Activated CD4-positive, alpha-beta T cell treated with anti-CD3 and anti-CD28 coated beads for 36 hours (primary cell): ENCODE measurements around the gene CCIN. TPM values are rescaled to one million over a fixed set of nuclear protein-coding genes. Genes with fewer than 3 reads are reported as not detected.

Experiments used
- ATAC-seq: fragments of 200-7000 bp; cut with Tn5 transposase; one replicate; pipeline ENCODE4 v1.10.0; 2021; ENCODE audit warnings: mild to moderate bottlenecking, moderate library complexity
- CTCF ChIA-PET: fragments of 350-600 bp; sonication (Branson Sonifier 250); formaldehyde crosslinking; loops from one replicate; lab custom pipeline; 2021; ENCODE audit warnings: antibody characterized with exemption; lab: Charles Lee
- POLR2A ChIA-PET: fragments of 350-600 bp; sonication (Branson Sonifier 250); formaldehyde crosslinking; loops from one replicate; lab custom pipeline; 2021; ENCODE audit warnings: antibody characterized with exemption, inconsistent platforms; lab: Charles Lee
- DNase-seq: peaks from one replicate; pipeline ENCODE4 v3.0.0-alpha.2; 2020
- H3K27ac Mint-ChIP-seq: one replicate; pipeline ENCODE4 v1.8.0; 2021; ENCODE audit warnings: mixed read lengths
- H3K27me3 Mint-ChIP-seq: one replicate; pipeline ENCODE4 v1.8.0; 2021; ENCODE audit warnings: mixed read lengths
- H3K36me3 Mint-ChIP-seq: one replicate; pipeline ENCODE4 v1.8.0; 2021; ENCODE audit warnings: low read depth, mixed read lengths
- H3K4me1 Mint-ChIP-seq: one replicate; pipeline ENCODE4 v1.8.0; 2021; ENCODE audit warnings: mixed read lengths
- H3K4me3 Mint-ChIP-seq: one replicate; pipeline ENCODE4 v1.8.0; 2021; ENCODE audit warnings: mild to moderate bottlenecking, moderate library complexity, mixed read lengths
- H3K9me3 Mint-ChIP-seq: one replicate; pipeline ENCODE4 v1.8.0; 2021; ENCODE audit warnings: low read depth, mixed read lengths
- intact Hi-C, 2 experiments: fragments of 100-400 bp; cut with DNase I in 1 of 2; cut with micrococcal nuclease in 1 of 2; formaldehyde crosslinking; loops; one replicate each; pipeline versions ENCODE4 v1.14.2 to v1.15.1; 2022 to 2024; cut with DNase I, micrococcal nuclease
- total RNA-seq, 2 experiments: library from RNA; stranded (reverse); gene quantifications; one replicate each; pipeline ENCODE4 v1.2.3, GENCODE V29; 2021

CCIN gene
- total RNA-seq, 2 experiments from 2014 or later: not detected

DNA sequence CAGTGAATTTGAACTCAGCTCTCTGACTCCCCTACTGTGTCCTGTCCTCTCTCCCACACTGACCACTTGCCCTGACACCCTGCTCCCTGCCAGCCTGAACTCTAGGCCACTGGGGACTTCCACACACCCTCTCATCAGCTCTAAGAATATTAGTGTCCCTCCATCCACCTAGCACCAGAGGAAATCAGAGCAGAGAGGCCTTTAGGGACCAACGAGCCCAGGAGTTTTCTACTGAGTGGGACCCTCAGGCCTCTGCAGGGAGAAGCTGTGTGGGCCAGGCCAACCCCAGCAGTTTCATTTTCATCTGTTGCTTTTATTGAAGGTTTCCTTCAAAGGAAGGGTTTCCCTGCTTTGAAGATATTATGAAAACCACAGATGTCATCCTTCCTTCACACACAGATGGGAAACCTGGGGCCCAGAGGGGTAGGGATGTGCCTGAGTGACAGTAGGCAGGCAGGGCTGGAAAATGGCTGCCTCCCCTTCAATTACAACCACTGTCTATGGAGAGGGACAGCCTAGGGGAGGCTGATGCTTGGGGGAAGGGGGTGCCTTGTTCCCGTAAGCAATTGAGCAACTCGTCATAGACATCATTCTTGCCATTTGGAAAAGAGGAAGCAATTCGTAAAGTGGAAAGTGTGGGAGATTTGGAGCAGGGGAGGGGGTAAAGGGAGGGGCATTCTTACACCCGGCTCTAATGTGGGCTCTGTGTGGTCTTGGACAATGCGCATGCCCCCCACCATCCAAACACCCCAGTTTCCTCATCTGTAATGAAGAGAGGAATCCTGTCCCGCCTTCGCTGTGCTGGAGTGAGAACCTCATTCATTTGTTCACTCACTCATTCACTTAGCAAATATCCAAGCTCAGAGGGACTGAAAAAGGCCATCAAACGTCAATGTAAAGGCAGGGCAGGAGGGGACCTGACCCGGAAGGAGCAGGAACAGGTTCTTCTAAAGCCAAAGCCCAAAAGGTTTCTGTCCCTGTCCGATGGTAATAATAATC lies 28.8 kb upstream of the CCIN start:
- Mint-ChIP-seq H3K27me3 (no peaks in the 10 kb centered on the region), H3K4me1 (peaks cover 85% of the 10 kb centered on the region), H3K4me3 (peak overlapping the region; percentile 46), H3K9me3 (peaks cover 2% of the 10 kb centered on the region), H3K27ac (peak overlapping the region; percentile 75), H3K36me3 (peaks cover 13% of the 10 kb centered on the region)
- intact Hi-C loops: loop anchor here (1.0 kb wide), 2 partner anchors 11 to 104 kb away; partner anchors contain the start of gene RECK (in 1 of the 2)
- CTCF ChIA-PET: interaction anchor here (0.6 to 1.6 kb wide), 5 partner anchors 26 to 389 kb away, joined by 3 to 8 read pairs (median 3); no protein-coding TSS in a partner anchor
- ATAC-seq (peak; percentile 6), DNase-seq (peak; percentile 68)
- POLR2A ChIA-PET: no interaction called here

DNA sequence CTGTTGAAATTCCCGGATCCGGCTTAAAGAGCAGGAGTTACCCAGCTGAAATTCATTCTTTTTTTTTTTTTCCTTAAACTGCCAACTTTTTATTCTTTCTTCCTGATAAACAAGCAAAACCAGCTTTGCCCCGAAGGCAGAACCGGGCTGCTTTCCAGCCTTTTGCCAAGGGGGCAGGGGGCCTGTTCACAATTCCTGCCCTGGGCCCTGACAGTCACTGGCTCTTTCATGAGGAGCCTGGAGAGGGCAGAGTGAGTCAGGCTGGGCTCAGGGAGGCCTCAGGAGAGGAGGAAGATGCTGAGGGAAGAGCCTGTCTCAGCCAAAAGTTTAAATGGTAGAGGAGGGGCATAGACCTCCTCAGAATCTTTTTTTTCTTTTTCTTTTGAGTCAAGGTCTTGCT lies 27.9 kb upstream of the CCIN start:
- no peak overlapping the region for H3K4me3 Mint-ChIP-seq
- no peak overlapping the region for H3K27ac Mint-ChIP-seq
- ChIA-PET POLR2A (no interaction called here), CTCF (interaction anchor here (1.0 kb wide), 1 partner anchor 26 kb away, joined by 3 read pairs; no protein-coding TSS in a partner anchor)
- peaks cover 22% of the 10 kb centered on the region for H3K36me3 Mint-ChIP-seq
- intact Hi-C loops: no loop called here
- H3K9me3 Mint-ChIP-seq: peaks cover 11% of the 10 kb centered on the region
- H3K4me1 Mint-ChIP-seq: peaks cover 90% of the 10 kb centered on the region
- H3K27me3 Mint-ChIP-seq: no peaks in the 10 kb centered on the region
- no peak for ATAC-seq
- DNase-seq: no peak

DNA sequence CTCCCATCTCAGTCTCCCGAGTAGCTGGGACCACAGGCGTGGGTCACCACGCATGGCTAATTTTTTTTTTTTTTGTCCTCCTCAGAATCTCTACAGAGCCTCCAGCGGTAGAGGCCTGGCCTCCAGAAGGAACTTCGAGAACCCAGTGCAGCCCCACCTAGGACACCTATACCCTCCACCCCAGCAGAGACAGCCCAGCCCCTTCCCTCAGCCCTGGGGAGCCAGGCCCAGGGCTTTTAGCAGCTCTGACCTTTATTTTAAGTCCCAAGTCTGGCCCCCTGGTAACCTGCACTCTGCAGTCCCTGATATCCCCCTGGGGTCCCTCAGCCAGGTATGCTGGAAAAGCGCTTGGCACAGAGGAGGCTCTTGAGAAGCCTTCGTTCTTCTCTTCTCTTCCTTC lies 27.4 kb upstream of the CCIN start:
- intact Hi-C loops: no loop called here
- POLR2A ChIA-PET: no interaction called here
- CTCF ChIA-PET: interaction anchor here (1.0 to 1.4 kb wide), 3 partner anchors 9 to 25 kb away, joined by 3 to 4 read pairs (median 3); no protein-coding TSS in a partner anchor
- no peaks in the 10 kb centered on the region for H3K27me3 Mint-ChIP-seq
- H3K27ac Mint-ChIP-seq: peak overlapping the region; percentile 72
- DNase-seq: no peak
- ATAC-seq: no peak
- no peak overlapping the region for H3K4me3 Mint-ChIP-seq
- peaks cover 24% of the 10 kb centered on the region for H3K36me3 Mint-ChIP-seq
- H3K4me1 Mint-ChIP-seq: peaks cover 91% of the 10 kb centered on the region
- peaks cover 12% of the 10 kb centered on the region for H3K9me3 Mint-ChIP-seq

DNA sequence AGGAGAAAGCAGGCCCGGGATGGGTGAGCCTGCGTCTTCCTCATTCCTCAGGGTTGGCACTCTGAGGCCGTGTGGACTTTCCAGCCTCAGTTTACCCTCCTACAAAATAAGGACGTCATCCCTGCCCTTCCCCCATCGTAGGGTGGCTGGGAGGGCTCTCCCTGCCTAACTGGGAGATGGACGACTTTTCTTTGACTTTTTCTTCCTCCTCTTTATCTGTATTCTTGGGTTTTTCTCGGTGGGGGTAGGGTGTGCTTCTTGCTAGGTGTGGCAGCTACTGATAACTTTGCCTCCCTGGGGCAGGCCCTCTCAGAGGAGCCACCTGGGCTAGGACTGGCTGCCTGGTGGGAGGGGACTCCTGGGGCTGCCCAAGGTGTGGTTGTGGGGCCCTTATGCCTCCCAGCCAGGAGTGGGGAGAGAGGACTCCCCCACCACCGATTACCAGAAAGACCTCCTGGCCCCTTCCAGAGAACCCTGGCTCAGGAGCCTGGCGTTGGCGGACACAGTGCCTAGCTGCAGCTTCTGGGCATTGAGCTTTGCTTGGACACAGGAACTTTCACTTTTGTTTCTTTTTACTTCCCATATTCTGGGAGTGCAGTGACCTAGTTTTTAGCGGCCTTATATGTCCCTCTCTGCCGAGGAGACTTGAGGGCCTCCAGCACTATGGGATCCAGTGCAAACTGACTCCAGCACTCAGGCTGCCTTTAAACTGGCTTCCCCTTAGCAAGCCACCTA lies 26.5 kb upstream of the CCIN start:
- ATAC-seq (peak; percentile 15), DNase-seq (no peak)
- intact Hi-C loops: no loop called here
- H3K4me3 Mint-ChIP-seq: peak overlapping the region; percentile 67
- no peaks in the 10 kb centered on the region for H3K27me3 Mint-ChIP-seq
- H3K36me3 Mint-ChIP-seq: peaks cover 29% of the 10 kb centered on the region
- peak overlapping the region; percentile 89 for H3K27ac Mint-ChIP-seq
- H3K9me3 Mint-ChIP-seq: peaks cover 12% of the 10 kb centered on the region
- CTCF ChIA-PET: interaction anchor here (1.2 to 1.4 kb wide), 2 partner anchors 8 to 12 kb away, joined by 3 to 4 read pairs; no protein-coding TSS in a partner anchor
- peaks cover 93% of the 10 kb centered on the region for H3K4me1 Mint-ChIP-seq
- POLR2A ChIA-PET: interaction anchor here (1.2 kb wide), 1 partner anchor 48 kb away, joined by 3 read pairs; the partner anchor contains the start of gene CLTA

DNA sequence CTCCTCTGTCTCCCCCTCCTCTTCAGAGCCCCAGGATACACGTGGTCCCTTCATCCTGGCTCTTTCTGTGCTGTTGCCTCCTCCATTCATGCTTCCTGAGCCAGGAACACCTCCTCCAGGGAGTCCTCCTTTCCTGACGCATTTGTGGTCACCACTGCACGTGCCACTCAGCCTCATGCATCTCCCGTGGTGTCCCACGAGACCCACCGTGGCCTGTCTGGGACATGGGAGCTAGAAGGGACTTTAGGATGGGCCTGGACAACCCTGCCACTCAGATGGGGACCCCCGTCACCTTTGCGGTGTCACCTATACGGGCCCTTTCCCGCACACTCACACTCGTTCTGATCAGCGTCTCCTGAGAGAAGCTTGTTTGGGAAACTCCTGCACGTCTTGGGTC lies 25.9 kb upstream of the CCIN start:
- intact Hi-C loops: no loop called here
- ATAC-seq: no peak
- peak overlapping the region; percentile 67 for H3K4me3 Mint-ChIP-seq
- POLR2A ChIA-PET: interaction anchor here (1.2 kb wide), 1 partner anchor 47 kb away, joined by 3 read pairs; the partner anchor contains the start of gene CLTA
- H3K27me3 Mint-ChIP-seq: no peaks in the 10 kb centered on the region
- H3K9me3 Mint-ChIP-seq: peaks cover 12% of the 10 kb centered on the region
- DNase-seq: no peak
- peaks cover 95% of the 10 kb centered on the region for H3K4me1 Mint-ChIP-seq
- H3K27ac Mint-ChIP-seq: peak overlapping the region; percentile 89
- H3K36me3 Mint-ChIP-seq: peaks cover 29% of the 10 kb centered on the region
- CTCF ChIA-PET: interaction anchor here (0.7 to 1.9 kb wide), 3 partner anchors 14 to 486 kb away, joined by 3 to 14 read pairs (median 3); no protein-coding TSS in a partner anchor

DNA sequence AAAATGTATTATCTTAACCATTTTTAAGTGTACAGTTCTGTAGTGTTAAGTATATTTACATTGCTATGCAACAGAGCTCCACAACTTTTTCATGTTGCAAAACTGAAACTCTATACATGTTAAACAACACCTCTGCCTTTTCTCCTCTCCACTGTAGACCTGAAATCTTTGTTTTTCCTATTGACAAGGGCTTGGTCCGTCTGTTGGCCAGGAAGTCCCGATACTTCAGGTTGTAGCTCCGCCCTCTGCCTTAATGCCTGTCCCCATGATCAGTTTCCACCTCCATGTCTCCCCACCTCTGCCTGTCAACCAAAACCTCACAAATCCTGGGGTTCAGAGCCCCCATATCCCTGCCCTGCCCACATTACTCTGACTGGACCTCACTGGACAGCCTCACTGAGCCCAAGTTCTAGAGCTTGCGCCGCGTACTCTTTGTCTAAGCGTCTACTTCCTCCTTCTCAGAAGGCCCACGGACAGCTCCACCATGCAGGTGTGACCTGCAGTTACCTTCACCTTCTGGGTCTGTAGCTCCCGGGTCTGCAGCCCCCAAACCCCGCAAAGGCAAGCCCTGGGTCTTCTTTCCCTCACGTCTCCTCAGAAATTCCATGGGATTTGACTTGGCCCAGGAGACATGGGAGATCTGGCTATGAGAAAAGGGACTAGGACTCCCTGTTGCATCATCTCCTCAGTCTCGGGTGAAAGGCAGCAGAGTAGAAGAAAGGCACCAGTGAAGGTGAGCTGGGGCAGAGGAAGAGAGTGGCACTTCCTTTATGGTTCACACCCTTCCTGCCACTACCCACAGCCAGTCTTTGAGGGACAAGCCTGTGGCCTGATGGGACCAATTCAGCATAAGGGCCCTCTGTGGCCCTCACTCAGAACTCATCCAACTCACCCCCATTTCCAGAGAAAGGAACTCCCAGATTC lies 24.6 kb upstream of the CCIN start:
- DNase-seq (no peak), ATAC-seq (peak; percentile 44)
- H3K27me3 Mint-ChIP-seq: no peaks in the 10 kb centered on the region
- CTCF ChIA-PET: interaction anchor here (0.6 to 1.9 kb wide), 8 partner anchors 8 to 488 kb away, joined by 3 to 14 read pairs (median 3); no protein-coding TSS in a partner anchor
- peaks cover 12% of the 10 kb centered on the region for H3K9me3 Mint-ChIP-seq
- H3K27ac Mint-ChIP-seq: peak overlapping the region; percentile 89
- intact Hi-C loops: loop anchor here in 1 of 2 experiments (1.0 kb wide), 1 partner anchor 8 kb away; the partner anchor contains the start of gene GLIPR2
- H3K4me3 Mint-ChIP-seq: peak overlapping the region; percentile 67
- peaks cover 29% of the 10 kb centered on the region for H3K36me3 Mint-ChIP-seq
- POLR2A ChIA-PET: no interaction called here
- peaks cover 93% of the 10 kb centered on the region for H3K4me1 Mint-ChIP-seq

DNA sequence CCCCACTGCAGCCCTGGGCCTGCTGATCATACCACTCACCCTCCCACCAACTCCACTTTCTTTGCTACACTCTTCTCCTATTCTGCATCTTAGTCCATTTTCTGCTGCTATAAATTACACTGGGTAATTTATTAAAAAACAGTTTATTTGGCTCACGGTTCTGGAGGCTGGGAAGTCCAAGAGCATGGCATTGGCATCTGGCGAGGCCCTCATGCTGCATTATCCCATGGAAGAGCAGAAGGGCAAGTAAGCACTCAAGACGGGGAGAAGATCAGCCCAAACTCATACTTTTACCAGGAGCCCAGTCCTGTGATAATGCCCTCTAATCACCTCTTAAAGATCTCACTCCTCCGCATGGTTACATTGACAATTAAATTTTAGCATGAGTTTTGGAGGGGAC lies 23.2 kb upstream of the CCIN start:
- no peak for DNase-seq
- Mint-ChIP-seq H3K4me1 (peaks cover 91% of the 10 kb centered on the region), H3K27me3 (no peaks in the 10 kb centered on the region), H3K27ac (no peak overlapping the region), H3K9me3 (peaks cover 12% of the 10 kb centered on the region), H3K4me3 (no peak overlapping the region), H3K36me3 (peaks cover 31% of the 10 kb centered on the region)
- ChIA-PET POLR2A (no interaction called here), CTCF (no interaction called here)
- intact Hi-C loops: no loop called here
- ATAC-seq: no peak

DNA sequence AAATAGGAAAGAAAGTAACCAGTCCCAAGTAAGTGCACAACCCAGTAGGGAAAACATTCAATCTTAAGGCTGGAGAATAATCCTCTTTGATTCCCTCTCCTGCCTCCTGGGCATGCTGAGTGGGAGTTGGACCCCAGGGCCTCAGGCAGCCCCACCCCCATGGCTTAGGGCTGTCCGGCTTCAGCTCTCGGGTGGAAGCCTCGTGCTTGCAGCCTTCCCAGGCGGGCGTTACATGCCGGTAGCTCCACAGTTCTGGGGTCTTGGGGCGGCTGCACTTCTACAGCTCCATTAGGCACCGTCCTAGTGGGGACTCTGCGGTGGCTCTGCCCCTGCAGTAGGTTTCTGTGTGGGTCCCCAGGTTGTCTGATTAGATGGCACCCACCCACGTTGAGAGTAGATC lies 22.5 kb upstream of the CCIN start:
- no peak for DNase-seq
- Mint-ChIP-seq H3K27me3 (no peaks in the 10 kb centered on the region), H3K4me1 (peaks cover 91% of the 10 kb centered on the region), H3K9me3 (peaks cover 12% of the 10 kb centered on the region), H3K27ac (no peak overlapping the region), H3K4me3 (no peak overlapping the region), H3K36me3 (peaks cover 31% of the 10 kb centered on the region)
- intact Hi-C loops: no loop called here
- ATAC-seq: no peak
- ChIA-PET CTCF (interaction anchor here (1.4 kb wide), 1 partner anchor 159 kb away, joined by 3 read pairs; no protein-coding TSS in a partner anchor), POLR2A (no interaction called here)

DNA sequence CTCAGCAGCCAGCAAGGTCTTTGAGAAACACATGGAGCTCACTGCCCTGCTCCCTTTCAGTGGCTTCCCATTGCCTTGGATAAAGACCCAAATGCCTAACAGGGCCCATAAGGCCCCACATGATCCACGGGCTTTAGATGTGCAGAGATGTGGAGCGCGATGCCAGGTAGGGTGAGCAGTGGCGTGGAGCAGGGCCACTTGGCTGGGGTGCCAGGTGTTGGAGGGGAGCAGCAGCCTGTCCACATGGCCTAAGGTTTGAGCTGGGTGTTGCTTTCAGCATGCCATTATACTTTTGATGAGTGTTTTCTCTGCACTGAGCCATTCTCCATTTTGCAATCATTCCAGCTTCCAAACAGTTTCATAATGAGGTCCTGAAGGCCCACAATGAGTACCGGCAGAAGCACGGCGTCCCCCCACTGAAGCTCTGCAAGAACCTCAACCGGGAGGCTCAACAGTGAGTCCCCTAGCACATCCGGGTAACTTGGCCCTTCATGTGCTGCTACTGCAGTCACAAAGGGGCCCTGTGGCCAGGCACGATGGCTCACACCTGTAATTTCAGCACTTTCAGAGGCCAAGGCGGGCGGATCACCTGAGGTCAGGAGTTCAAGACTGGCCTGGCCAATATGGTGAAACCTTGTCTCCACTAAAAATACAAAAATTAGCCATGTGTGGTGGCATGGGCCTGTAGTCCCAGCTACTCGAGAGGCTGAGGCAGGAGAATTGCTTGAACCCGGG lies 21.6 kb upstream of the CCIN start:
- POLR2A ChIA-PET: no interaction called here

More for the DNA sequence above, 21.6 kb upstream of the CCIN start:
- intact Hi-C loops: no loop called here
- Mint-ChIP-seq H3K27me3 (no peaks in the 10 kb centered on the region), H3K27ac (no peak overlapping the region), H3K9me3 (peaks cover 12% of the 10 kb centered on the region), H3K4me1 (peaks cover 89% of the 10 kb centered on the region), H3K36me3 (peaks cover 34% of the 10 kb centered on the region), H3K4me3 (no peak overlapping the region)
- CTCF ChIA-PET: interaction anchor here (0.6 to 1.7 kb wide), 6 partner anchors 14 to 1017 kb away, joined by 3 to 5 read pairs (median 4); no protein-coding TSS in a partner anchor
- DNase-seq (no peak), ATAC-seq (no peak)
